SW480 (cell line): Measurements from ENCODE around the gene NINL.
A peak's percentile ranks its signal among the peaks of the same experiment; 100 is the strongest.
"Not testable (repeated sequence)": the region's sequence is repeated elsewhere in the genome, so short reads cannot be mapped to it uniquely, and the experiment has no call there.

Experiments used
- DNase-seq: peaks from one replicate; pipeline ENCODE4 v3.0.0-alpha.2; 2016; ENCODE audit warnings: low spot score

The NINL gene

GRCh38 chr20:25532971-25533391, 52.4 kb downstream of the NINL start:
- DNase-seq = no peak

DNA sequence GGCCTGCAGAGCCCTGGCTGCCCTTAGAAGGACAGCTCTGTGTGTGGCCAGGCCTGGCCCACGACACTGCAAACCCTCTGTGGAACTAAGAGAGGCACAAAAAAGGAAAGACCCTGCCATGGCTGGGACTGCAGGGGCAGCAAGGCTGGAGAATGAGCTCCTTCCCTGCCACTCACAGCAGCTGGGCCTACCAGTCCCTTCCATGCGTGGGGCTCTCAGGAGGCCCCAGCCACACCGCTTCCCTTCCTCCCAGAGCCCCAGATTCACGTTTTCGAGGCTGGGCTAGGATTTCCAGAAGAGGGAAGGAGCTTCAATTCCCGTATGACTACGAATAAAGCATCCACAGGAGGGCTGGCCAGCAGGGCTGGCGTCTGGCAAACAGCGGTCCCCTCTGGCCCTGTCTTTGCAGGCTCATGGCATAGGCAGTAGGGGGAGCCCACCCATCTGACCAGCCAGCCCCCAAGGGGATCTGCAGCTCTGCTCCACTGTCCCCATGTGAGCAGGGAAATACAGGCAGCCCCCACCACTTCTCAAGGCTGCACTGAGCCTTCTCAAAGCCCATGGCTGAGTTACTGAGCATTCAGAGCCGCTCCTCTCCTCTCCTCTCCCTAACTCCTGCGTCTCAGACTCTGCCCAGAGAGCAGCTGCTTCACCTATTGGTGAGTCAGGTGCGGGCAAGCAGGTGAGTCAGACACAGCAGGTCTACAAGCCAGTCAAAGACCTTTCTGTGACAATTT, 53.1 kb downstream of the NINL start:
- DNase-seq = no peak

- no peak for DNase-seq
Observed at GRCh38 chr20:25529295-25529951, 55.9 kb downstream of the NINL start.

DNA sequence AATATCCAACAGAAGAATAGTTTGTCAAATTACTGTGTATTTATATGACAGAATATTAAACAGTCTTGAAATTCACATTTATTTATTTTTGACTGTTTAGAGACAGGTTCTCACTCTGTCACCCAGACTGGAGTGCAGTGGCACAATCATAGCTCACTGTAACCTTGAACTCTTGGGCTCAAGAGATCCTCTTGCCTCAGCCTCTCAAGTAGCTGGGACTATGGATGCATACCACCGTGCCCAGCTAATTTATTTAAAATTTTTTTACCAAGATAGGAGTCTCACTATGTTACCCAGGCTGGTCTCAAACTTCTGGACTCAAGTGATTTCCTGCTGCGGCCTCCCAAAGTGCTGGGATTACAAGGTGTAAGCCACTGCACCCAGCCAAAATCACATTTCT, 57.4 kb downstream of the NINL start:
- DNase-seq = no peak

DNA sequence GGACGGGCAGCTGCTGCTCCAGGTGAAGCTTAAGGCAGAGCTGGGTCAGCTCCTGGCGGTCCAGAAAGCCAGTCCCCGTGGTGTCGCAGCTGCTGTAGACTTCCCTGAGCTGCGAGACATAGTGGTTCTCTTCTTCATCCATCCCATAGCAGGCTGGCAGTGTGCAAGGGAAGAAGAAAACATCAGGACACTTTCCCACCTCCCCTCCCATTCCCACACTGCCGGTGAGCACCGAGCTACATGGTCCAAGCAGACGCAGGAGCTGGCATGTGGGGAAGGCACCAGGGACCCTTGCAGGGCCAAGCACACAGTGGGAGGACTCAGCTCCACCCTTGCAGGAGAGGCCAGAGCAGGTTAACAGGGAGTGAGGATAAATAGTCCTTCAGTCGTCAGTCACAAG, 58.9 kb downstream of the NINL start:
- DNase-seq = no peak

DNA sequence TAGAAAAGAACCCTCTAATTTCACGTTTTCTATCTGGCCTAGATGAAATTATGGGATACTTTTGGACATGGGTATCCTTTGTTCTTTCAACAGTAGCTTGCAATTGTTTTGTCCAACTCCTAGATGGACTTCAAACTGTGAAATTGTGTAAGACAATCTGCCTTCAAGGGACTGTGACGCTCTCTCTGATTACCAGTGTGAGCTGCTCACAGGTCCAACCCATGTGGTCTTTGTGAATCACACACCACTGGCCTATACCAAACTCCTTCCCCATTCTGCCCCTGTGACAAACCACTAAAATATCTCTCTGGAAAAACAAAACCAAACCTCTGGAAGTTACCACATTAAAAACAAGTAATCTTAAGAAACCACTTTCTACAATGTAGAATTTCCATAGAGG, 59.5 kb downstream of the NINL start:
- peak; percentile 36 for DNase-seq

DNA sequence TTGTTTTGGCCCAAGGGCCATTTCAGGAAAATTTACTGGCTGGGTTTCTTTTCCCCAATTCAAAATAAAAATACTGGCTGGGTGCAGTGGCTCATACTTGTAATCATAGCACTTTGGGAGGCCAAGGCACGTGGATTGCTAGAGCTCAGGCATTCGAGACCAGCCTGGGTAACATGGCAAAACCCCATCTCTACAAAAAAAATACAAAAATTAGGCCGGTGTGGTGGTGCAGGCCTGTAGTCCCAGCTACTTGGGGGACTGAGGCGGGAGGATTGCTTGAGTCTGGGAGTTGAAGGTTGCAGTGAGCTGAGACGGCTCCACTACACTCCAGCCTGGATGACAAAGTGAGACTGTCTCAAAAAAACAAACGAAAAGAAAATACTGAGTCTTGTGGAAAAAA, 60.0 kb downstream of the NINL start:
- no peak for DNase-seq

GRCh38 chr20:25521382-25521781, 63.9 kb downstream of the NINL start:
- DNase-seq = no peak

DNA sequence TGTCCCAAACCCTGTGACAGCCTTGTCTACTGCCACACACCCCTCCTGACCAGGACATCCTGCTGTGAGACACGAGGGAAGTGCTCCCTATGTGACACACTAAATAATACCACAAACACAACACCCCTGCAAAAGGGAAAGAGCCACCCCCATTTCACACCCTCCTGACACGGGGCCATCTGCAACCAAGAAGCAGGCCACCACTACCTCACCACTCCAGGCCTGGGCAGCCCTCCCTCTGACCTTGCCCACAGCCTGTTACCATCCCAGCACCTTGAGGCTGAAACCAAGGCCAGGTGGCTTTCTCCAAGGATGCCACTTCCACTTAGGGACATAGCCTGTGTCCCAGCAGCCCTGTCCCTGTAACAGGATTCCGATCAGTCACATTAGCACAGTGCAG, 68.2 kb downstream of the NINL start:
- DNase-seq = no peak

GRCh38 chr20:25514747-25515340, 70.5 kb downstream of the NINL start:
- no peak for DNase-seq

GRCh38 chr20:25514195-25514594, 71.1 kb downstream of the NINL start:
- DNase-seq = no peak

DNA sequence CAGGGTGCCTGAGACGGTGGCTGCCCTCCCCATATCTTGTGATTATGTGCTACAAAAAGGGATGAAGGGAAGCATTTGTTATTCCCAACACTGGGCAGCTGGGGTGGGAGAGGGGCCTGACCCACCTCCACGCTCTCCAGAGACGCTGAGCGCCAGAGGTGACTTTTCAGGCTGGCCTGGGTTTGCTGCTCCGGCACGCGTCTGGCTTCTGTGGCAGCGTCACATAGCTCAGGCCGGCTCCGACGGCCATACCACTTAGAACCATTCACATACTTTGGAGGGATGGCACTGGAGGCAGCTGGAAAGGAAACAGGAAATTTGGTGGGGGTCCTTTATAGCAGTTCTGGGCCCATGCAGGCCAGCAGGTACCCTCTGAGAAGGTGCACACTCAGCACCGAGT, 72.6 kb downstream of the NINL start:
- DNase-seq = no peak

- no peak for DNase-seq
Observed at GRCh38 chr20:25511183-25511582, 74.1 kb downstream of the NINL start.

GRCh38 chr20:25510721-25511120, 74.6 kb downstream of the NINL start:
- DNase-seq = no peak

GRCh38 chr20:25510202-25510601, 75.1 kb downstream of the NINL start:
- no peak for DNase-seq

DNA sequence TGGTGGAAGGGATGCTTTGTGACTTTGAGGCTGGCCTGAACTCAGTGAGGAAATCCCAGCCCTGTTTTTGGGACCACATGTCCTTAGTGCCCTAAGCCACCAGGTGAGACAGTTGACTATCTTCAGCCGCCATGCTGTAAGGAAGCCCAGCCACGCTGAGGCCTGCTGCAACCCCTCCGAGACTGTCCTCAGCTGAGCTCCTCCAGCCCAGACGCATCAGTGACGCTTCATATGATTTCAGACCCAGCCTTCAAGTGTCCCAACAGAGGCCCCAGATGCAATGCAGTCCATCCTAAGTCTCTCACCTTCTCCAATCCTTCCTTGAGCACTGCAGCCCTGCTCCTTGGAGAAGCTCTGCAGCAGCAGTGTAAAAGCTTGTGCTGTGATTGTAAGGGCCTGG, 76.2 kb downstream of the NINL start:
- no peak for DNase-seq

DNA sequence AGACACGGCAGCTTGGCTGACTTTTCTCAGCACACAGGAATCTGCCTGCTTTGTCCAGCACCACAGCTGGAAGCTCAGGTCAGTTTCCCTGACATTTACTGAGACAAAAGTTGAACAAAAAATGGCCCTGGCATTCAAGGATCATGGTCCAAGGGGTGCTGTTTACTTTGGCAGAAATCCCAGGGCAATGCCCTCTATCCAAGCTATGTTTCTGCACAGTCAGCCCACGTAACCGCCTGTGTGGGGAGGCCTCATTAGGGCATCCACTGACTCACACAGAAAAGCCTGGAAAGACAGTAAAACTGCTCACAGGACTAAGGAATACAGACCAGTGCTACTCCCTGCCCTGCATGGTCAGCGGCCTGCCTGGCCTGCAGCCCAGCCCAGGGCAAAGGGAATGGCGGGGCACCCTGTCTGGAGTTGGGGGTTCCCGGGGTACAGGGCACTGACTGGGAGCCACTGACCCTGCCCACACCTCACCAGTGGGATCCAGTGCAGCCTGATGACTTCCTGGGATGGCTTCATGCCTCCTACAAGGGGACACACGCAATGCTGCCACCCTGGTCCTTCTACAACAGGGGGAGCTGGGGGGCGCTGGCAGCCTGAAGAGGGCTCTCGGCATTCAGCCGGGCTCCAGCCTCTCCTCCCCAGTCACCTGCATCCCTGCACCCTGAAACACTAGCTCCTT, 77.1 kb downstream of the NINL start:
- no peak for DNase-seq

GRCh38 chr20:25507385-25508082, 77.8 kb downstream of the NINL start:
- no peak for DNase-seq

- no peak for DNase-seq
Observed at GRCh38 chr20:25504366-25505135, 80.8 kb downstream of the NINL start.

- no peak for DNase-seq
Observed at GRCh38 chr20:25503936-25504335, 81.4 kb downstream of the NINL start.

DNA sequence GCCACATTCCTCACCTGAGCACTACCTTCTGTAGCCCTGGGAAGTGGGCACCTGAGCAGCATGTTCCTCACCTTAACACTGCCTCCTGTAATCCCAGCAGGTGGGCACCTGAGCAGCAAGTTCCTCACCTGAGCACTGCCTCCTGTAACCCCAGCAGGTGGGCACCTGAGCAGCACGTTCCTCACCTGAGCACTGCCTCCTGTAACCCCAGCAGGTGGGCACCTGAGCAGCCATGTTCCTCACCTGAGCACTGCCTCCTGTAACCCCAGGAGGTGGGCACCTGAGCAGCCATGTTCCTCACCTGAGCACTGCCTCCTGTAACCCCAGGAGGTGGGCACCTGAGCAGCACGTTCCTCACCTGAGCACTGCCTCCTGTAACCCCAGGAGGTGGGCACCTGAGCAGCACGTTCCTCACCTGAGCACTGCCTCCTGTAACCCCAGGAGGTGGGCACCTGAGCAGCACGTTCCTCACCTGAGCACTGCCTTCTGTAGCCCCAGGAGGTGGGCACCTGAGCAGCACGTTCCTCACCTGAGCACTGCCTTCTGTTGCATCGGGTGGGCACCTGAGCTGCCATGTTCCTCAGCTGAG, 82.2 kb downstream of the NINL start:
- not testable (repeated sequence) for DNase-seq
